HEK293 (cell line): ENCODE data around the gene YIPF1.

Experiments used
- CTCF ChIP-seq: fragments of 450-650 bp; formaldehyde crosslinking; IDR thresholded peaks from 2 replicates; pipeline ENCODE4 v1.5.1; 2016; ENCODE audit warnings: missing biosample characterization, missing genetic modification characterization
- ZIC2 ChIP-seq: fragments of 450-650 bp; formaldehyde crosslinking; IDR thresholded peaks from 2 replicates; pipeline ENCODE4 v1.5.1; 2016; ENCODE audit warnings: missing biosample characterization, missing genetic modification characterization
- ZNF114 ChIP-seq: fragments of 450-650 bp; formaldehyde crosslinking; IDR thresholded peaks from 2 replicates; pipeline ENCODE4 v1.5.0; 2017; ENCODE audit warnings: missing biosample characterization, missing genetic modification characterization
- ZNF561 ChIP-seq: fragments of 450-650 bp; IDR thresholded peaks from 2 replicates; pipeline ENCODE4 v1.5.1; 2018; ENCODE audit warnings: missing biosample characterization, missing genetic modification characterization, borderline replicate concordance
- ZNF768 ChIP-seq: fragments of 450-650 bp; formaldehyde crosslinking; IDR thresholded peaks from 2 replicates; pipeline ENCODE4 v1.5.1; 2018; ENCODE audit warnings: missing biosample characterization, mild to moderate bottlenecking, missing genetic modification characterization

- no peak for TF ChIP-seq ZNF561 (tag by site-specific recombination)
- TF ChIP-seq CTCF (tag by site-specific recombination), result no peak
- no peak for TF ChIP-seq ZIC2 (tag by site-specific recombination)
- TF ChIP-seq ZNF114 (tag by site-specific recombination), result no peak
- TF ChIP-seq ZNF768 (tag by site-specific recombination), result no peak
Observed at GRCh38 chr1:53871221-53871620, 18.4 kb downstream of the YIPF1 start.
